ENCODE results near the gene FOXL2NB.
"Not testable (repeated sequence)": the region's sequence is repeated elsewhere in the genome, so short reads cannot be mapped to it uniquely, and the experiment has no call there.

Gene FOXL2NB

GRCh38 chr3:138946663-138947494, at the start of gene FOXL2NB, which contains the start of gene FOXL2:
Gene FOXL2NB, plus strand, starts transcription at chr3:138947217. Its CDS starts 148 bp downstream, at chr3:138947365.
Gene FOXL2, minus strand, starts transcription at chr3:138947137. Its CDS starts 415 bp downstream, at chr3:138946722.
- no peak for DNase-seq

GRCh38 chr3:138898301-138898700, 48.7 kb upstream of the FOXL2NB start:
- no peak for DNase-seq

GRCh38 chr3:138898708-138899107, 48.3 kb upstream of the FOXL2NB start:
- DNase-seq: no peak

GRCh38 chr3:138899351-138899991, 47.5 kb upstream of the FOXL2NB start:
- no peak for DNase-seq

- peak; percentile 53 to 75 for DNase-seq
Observed at GRCh38 chr3:138901567-138901966, 45.5 kb upstream of the FOXL2NB start.

- DNase-seq: peak in 1 of 2 donors; percentile 43
Observed at GRCh38 chr3:138902171-138902570, 44.8 kb upstream of the FOXL2NB start.

GRCh38 chr3:138907539-138907938, 39.5 kb upstream of the FOXL2NB start:
- peak; percentile 52 to 66 for DNase-seq

- DNase-seq: peak; percentile 70 to 91
Observed at GRCh38 chr3:138908846-138909245, 38.2 kb upstream of the FOXL2NB start.

GRCh38 chr3:138909904-138910303, 37.1 kb upstream of the FOXL2NB start:
- DNase-seq: no peak

- no peak for DNase-seq
Observed at GRCh38 chr3:138911621-138912020, 35.4 kb upstream of the FOXL2NB start.

- no peak for DNase-seq
Observed at GRCh38 chr3:138912237-138912636, 34.8 kb upstream of the FOXL2NB start.

- no peak for DNase-seq
Observed at GRCh38 chr3:138913766-138914165, 33.3 kb upstream of the FOXL2NB start.

GRCh38 chr3:138914870-138915502, 32.0 kb upstream of the FOXL2NB start:
- peak; percentile 68 to 73 for DNase-seq

- DNase-seq: peak; percentile 92 to 95
Observed at GRCh38 chr3:138915503-138916498, 31.2 kb upstream of the FOXL2NB start.

- no peak for DNase-seq
Observed at GRCh38 chr3:138916824-138917223, 30.2 kb upstream of the FOXL2NB start.

- no peak for DNase-seq
Observed at GRCh38 chr3:138919325-138919724, 27.7 kb upstream of the FOXL2NB start.

- no peak for DNase-seq
Observed at GRCh38 chr3:138921316-138922292, 25.4 kb upstream of the FOXL2NB start.

GRCh38 chr3:138922400-138922799, 24.6 kb upstream of the FOXL2NB start:
- not testable (repeated sequence) for DNase-seq

- peak; percentile 74 to 97 for DNase-seq
Observed at GRCh38 chr3:138923531-138923994, 23.5 kb upstream of the FOXL2NB start.

- DNase-seq: no peak
Observed at GRCh38 chr3:138928727-138929372, 18.2 kb upstream of the FOXL2NB start.
